Measurements from ENCODE around the gene CACNA2D2.
A peak's percentile ranks its signal among the peaks of the same experiment; 100 is the strongest.

CACNA2D2 gene

GRCh38 chr3:50364573-50365079, 138.8 kb downstream of the CACNA2D2 start:
- DNase-seq (ENCODE audit: low read depth), result peak; percentile 21
- TF ChIP-seq, protein P1, sequence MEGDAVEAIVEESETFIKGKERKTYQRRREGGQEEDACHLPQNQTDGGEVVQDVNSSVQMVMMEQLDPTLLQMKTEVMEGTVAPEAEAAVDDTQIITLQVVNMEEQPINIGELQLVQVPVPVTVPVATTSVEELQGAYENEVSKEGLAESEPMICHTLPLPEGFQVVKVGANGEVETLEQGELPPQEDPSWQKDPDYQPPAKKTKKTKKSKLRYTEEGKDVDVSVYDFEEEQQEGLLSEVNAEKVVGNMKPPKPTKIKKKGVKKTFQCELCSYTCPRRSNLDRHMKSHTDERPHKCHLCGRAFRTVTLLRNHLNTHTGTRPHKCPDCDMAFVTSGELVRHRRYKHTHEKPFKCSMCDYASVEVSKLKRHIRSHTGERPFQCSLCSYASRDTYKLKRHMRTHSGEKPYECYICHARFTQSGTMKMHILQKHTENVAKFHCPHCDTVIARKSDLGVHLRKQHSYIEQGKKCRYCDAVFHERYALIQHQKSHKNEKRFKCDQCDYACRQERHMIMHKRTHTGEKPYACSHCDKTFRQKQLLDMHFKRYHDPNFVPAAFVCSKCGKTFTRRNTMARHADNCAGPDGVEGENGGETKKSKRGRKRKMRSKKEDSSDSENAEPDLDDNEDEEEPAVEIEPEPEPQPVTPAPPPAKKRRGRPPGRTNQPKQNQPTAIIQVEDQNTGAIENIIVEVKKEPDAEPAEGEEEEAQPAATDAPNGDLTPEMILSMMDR (conservative IDR thresholded peaks at IDR 0.05; ENCODE audit: low read length), result no peak
- peak overlapping the region; percentile 56 for H3K4me3 ChIP-seq (ENCODE audit: low read length)

- TF ChIP-seq, protein P1 (conservative IDR thresholded peaks at IDR 0.05; ENCODE audit: low read length), result no peak
- peak overlapping the region; percentile 35 for H3K4me3 ChIP-seq (ENCODE audit: low read length)
- DNase-seq (ENCODE audit: low read depth), result no peak
Observed at GRCh38 chr3:50359760-50360110, 143.7 kb downstream of the CACNA2D2 start.

- TF ChIP-seq, protein P1 (conservative IDR thresholded peaks at IDR 0.05; ENCODE audit: low read length), result no peak
- peak; percentile 99 for DNase-seq (ENCODE audit: low read depth)
- H3K4me3 ChIP-seq (ENCODE audit: low read length), result peak within 1 kb of the TSS; percentile 97
Observed at GRCh38 chr3:50358911-50359759, 144.3 kb downstream of the CACNA2D2 start, which contains the start of gene TMEM115. TMEM115 (minus strand) TSS chr3:50359521; CDS start chr3:50359063, 458 bp downstream.

- peak overlapping the region; percentile 97 for H3K4me3 ChIP-seq (ENCODE audit: low read length)
- no peak for DNase-seq (ENCODE audit: low read depth)
- TF ChIP-seq, protein P1 (conservative IDR thresholded peaks at IDR 0.05; ENCODE audit: low read length), result no peak
Observed at GRCh38 chr3:50358355-50358910, 145.0 kb downstream of the CACNA2D2 start.

- H3K4me3 ChIP-seq (ENCODE audit: low read length), result peak overlapping the region; percentile 97
Observed at GRCh38 chr3:50357481-50357880, 146.0 kb downstream of the CACNA2D2 start.

GRCh38 chr3:50356553-50356952, 146.9 kb downstream of the CACNA2D2 start:
- TF ChIP-seq, protein P1 (conservative IDR thresholded peaks at IDR 0.05; ENCODE audit: low read length), result no peak
- peak overlapping the region; percentile 97 for H3K4me3 ChIP-seq (ENCODE audit: low read length)
- DNase-seq (ENCODE audit: low read depth), result peak; percentile 36

More at GRCh38 chr3:50357481-50357880, 146.0 kb downstream of the CACNA2D2 start:
- TF ChIP-seq, protein P1 (conservative IDR thresholded peaks at IDR 0.05; ENCODE audit: low read length), result no peak
- no peak for DNase-seq (ENCODE audit: low read depth)

All from AG10803 (cell line).